ENCODE measurements around the gene UQCRC1.

Gene UQCRC1

GRCh38 chr3:48609088-48610005, at the start of gene UQCRC1:
Gene UQCRC1 (minus strand): TSS chr3:48609646. CDS start chr3:48609620, 26 bp downstream.
- DNase-seq = peak; percentile 89

DNA sequence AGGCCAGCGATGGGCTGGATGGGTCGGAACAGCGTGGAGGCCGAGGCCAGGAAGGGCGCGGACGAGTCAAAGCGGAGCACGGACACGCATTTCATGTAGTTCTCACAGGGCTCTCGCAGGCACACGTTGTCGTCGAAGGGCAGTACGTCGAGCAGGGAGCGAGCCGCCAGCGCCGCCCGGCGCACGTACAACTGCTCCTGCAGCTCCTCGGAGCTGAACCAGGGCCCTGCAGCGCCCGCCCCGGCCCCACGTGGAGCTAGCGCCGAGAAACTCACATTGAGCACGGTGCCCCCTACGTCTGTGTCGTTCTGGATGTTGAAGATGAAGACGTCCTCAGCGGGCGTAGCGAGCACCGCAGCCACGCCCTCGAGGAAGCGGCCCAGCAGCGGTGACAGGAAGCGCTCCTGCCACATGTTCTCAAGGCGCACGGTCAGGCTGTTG, 47.4 kb upstream of the UQCRC1 start:
- DNase-seq = no peak

DNA sequence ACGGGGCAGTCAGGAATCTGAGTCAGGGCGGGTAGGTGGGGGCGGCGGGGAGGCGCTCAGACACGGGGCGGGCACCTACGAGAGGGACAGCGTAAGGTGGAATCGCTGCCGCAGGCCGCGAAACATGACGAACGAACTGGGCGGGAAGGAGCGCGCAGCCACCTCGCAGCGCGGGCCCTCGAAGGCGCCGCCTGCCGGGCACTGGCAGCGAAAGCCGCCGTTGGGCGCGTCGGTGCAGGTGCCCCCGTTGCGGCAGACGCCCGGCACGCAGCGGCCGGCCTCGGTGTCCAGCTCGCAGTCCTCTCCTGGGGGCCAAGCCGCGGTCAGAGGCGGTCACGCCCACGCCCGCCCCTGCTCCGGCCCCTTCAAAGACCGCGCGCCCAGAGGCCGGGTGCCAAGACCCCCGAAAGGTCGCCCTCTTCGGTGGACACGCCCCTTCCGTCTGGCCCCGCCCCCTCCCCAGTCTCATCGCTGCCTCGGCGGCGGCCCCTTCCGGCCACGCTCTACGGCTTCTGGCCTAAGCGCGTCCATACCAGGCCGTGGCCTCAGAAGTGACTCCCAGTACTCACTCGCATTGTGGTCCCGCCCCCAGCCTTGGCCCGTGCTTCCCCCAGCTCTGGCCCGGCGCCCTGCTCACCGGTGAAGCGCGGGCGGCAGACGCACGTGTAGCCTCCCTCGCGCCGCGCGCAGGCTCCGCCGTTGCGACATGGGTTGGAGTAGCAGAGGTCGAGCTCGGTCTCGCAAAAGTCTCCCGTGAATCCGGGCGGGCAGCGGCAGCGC, 46.8 kb upstream of the UQCRC1 start:
- peak; percentile 80 for DNase-seq

DNA sequence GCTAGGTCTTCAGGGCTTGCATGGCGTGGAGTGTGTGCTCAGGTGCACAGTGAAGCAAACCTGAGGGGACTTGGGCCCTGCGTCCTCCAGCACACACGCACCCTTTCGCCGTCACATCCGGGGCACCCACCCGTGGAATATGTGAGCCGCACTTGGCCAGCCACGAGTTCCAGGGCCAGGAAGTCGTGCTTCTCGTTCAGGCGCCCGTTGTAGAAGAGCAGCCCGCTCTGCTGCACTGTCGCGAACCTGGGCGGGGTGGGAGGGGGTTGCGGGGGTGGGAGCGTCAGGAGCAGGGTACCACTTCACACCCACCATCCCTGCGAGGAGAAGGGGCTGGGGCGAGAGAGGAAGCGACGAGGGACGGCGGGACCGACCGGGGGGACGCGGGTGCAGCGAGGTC, 46.2 kb upstream of the UQCRC1 start:
- DNase-seq = peak; percentile 36

- DNase-seq = no peak
Measured at GRCh38 chr3:48655063-48655462, 45.6 kb upstream of the UQCRC1 start.

DNA sequence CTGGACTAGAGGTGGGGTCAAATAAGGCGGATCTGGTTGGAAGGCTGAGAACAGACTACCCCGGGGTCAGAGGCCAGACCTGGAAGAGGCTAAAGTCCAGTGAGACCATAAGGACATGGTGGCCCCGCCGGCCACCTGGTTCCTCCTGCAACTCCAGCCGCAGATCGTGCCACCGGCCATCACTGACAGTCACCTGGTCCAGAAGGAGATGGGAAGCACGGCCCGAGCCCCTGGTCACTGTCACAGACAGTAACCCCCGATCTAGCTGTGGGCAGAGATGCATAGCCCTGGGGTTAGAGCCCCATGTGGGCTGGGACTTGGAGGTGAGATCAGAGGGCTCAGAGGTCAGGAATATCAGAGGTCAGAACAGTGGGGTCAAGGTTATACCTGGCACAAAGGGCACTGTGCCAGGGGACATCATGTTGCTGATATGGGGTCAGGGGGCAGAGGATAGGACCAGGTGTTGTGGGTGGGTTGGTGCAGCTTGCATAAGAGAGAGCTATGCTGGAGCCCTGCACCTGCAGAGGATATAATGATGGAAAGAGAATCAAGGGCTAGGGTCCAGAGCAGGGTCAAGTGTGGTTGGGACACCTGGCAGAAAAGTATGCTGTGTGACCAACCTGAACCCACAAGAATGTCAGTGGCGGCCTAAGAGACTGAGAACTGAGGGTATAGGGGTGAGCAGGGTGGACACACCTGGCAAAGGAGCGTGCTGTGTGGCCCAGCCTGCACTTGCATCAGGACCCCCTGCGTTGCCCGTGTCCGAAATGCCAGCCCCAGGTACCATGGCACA, 43.7 kb upstream of the UQCRC1 start:
- DNase-seq = no peak

- no peak for DNase-seq
Measured at GRCh38 chr3:48651771-48652170, 42.3 kb upstream of the UQCRC1 start.

- DNase-seq = no peak
Measured at GRCh38 chr3:48650723-48651122, 41.3 kb upstream of the UQCRC1 start.

DNA sequence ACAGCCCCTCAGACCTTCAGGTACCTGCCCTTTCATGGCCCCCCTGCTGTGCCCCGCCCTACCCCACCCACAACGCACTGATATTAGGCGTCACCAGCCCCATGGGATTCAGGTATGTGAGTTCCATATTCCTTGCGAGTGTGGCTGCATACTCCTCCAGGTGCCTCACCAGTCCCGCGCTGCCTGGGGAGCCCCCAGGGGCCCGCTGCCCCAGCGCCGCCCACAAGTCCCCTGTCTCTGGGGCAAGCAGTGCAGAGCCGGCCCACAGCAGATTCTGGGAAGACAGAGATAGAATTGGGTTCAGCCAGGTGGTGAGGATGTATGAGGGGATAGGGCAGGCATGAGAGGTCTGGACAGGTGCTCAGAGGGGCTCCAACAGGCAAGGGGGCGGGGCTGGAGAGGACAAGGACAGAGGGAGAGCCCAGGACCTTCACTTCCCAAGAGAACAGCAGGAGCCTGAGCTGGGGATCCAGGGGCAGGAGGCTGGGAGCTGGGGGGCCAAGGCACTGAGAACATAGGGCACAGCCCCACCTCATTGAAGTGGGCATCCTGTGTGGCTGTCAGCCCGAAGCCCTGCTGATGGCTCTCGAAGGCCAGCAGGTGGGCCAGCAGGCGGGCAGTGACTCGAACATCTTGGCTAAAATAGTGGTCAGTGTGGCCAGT, 38.9 kb upstream of the UQCRC1 start:
- no peak for DNase-seq

DNA sequence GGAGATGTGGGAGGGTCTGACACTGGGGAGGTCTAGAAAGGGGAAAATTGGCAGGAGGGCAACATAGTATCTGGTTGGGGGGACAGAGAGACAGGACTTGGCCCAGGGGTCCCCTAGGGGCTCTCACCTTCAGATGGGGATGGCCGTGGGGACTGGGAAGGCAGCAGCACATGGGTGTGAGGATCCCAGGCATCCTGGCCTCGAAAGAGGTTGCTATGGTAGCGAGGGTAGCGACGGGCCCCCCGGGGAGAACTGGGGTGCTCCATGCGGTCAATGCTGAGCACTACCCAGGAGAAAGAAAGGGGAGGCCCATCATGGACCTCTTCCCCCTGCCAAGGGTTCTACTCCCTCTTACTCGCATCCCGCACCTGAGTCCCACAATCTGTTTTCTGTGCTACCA, 38.3 kb upstream of the UQCRC1 start:
- DNase-seq = no peak

DNA sequence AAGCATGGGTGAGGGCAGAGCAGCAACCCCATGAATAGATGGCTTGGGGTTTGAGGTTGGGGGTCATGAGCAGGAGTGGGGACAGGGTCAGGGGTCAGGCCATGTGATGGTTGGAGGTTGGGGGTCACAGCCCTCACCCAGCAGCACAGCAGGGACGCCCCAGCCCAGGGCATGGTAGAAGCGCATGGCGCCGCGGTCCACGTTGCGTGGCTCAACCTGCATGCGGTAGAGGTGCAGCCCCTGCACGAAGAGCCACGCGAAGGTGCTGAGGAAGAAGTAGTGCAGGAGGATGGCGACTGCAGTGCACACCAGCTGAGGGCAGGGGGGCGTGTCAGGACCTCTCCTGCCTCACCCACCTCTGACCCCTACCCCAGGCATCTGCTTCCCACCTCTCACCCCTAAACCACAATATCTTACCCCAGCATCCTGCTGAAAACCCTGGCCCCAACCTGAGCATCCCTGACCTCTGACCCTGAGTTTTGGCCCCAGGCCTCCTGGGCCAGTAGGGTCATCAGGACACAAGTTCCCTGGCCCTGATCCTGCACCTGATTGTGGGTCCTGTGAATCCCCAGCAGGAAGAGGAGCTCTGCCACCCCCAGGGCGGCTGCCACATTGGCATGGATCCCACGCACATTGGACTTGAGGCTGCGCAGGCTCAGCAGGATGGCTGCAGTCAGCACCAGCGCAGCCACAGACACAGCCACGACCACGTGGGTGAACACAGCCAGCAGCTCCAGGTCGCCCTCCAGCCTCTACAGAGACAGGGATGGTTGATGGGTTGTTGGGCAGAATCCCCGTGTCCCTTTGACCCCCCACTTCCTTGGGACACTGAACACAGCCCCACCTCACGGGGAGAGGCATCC, 35.7 kb upstream of the UQCRC1 start:
- no peak for DNase-seq

DNA sequence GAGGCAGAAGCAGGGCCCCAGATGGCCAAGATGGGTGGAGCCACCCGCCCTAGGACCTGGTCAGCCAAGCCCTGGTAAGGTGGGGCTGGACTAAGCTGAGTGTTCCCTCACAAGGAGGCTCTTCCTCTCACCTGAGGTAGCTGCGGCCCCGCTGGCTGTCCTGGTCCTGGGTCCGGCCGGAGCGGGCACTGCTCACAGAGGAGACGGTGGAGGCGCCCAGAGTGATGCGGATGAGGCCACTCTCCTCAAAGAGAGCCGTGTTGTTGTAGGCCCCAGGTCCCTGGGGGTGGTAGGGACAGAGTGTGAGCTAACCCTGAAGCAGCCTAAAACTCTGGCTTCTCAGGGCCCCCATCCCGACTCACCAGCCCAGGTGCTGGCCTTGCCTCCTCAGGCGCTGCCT, 33.2 kb upstream of the UQCRC1 start:
- DNase-seq = no peak

DNA sequence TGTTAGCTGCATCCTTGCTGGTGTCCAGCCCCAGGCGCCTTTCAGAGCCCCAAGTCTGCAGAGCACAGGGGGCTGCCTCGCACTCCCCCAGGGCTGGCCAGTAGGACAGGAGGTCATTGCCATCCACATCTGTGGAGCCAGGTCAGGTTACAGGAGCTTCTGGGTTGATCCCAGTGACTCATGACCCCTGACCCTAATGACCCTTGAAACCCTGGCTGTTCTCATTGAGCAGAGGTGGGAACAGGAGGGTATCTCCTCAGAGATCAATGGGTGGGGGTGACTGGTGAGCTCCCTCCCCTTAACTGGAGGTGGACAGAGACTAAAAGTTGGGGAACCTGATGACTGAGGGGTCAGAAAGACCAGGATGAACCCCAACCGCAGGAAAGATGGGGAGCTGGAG, 31.9 kb upstream of the UQCRC1 start:
- DNase-seq = no peak

- no peak for DNase-seq
Measured at GRCh38 chr3:48639944-48640606, 30.6 kb upstream of the UQCRC1 start.

DNA sequence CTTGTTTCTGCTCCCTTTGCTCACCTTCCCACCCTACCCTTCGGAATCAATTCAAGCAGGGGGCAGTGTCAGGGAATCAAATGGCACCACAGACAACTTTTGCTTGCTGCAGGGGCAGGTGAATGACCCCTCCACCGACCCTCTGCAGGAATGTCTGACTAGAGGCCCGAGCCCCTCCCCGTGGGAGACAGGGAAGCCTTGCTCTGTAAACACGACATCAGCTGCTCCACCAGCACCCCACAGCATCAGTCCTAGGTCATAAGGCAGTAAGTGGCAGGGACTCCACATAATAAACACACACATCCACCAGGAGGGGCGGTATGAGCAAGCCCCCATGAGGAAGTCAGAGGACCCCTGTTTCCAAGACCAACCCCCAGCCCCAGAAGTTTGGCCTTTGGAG, 27.9 kb upstream of the UQCRC1 start:
- no peak for DNase-seq

DNA sequence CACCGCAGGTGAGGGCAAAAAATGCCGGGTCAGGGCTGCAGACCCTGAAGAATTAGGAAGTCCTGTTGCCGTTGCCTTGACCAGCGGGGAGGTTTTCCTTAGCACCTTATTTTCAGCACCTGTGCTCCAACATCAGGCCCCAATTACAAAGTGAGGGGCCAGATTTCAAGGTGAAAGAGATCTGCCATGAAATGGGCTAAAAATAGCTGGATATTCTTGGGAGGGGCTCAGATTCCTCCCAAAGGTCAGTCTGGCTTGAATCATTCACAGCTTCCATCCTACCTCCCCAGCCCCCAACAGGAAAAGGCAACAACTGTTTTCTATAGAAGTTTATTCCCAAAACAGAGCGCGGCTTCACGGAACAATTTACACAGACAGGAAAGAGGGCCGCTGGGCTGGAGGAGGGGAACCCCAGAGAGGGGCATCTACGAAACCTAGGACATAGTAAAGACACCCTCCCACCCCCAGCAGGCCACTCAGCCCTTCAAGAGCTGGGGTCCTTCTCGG, 26.8 kb upstream of the UQCRC1 start:
- no peak for DNase-seq

DNA sequence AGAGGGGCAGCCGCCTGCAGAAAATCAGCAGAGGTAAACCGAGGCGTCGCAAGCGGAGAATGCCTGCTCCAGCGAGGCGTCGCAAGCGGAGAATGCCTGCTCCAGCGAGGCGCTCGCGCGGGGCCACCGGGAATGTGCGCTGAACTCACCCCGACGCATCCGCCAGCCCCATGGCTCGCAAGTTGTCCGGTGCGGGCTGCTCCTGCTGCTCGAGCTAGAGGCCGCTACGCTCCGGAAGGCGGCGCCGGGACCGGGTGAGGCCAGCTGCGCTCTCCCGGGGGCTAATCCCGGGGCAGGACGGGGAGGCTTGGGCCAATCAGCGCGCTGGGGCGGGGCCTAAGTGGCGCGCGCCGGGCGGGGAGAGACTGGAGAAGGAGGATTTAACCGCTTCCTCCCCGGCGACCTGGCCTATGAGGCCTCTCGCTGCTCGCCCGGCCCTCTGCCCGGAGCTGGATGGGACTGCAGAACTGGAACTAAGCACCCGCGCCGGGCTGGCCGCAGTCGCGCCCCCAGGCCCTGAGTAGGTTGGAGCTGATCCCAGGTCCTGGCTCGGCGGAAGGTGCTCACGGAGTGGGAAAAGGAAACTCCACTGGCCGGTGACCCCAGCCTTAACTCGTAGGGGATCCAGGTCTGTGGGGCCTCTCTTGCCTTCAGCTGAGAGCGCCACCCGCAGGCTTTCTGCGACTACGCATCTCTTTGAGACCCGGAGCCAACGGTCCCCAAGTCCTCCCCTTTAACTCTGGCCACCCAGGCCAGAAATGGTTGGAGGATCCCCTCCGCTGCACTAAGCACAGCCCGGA, 26.0 kb upstream of the UQCRC1 start, which contains the start of gene SLC26A6:
Gene SLC26A6 (minus strand): TSS at position 240 of the 800 bp plus-strand sequence. CDS start 68 bp downstream, at position 172.
- peak; percentile 91 for DNase-seq

DNA sequence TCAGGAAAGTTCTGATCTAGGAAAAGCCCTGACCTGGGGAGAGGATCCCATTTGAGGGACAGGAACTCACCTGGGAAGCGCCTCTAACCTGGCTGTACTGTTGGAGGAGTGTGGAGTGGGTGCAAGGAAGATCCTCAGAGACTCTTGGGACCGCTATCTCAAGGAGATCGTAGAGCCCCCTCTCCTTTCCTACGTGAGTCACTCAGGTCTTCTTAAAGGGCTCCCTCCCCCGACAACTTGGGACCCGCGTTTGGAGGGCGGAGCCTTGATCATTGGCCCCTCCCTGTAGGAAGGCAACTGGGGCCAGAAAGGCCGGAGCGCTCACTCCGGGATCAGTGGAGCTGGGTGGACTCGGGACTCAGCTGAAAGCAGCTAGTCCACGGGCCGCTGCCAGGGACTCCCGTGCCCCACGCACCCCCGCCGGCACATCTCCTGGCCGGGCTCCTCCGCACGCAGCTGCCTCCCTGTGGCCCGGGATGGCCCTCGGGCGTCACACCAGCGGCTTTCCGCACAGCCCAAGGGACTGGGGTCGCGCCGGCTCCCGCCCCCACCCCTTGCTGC, 25.3 kb upstream of the UQCRC1 start:
- peak; percentile 36 for DNase-seq

DNA sequence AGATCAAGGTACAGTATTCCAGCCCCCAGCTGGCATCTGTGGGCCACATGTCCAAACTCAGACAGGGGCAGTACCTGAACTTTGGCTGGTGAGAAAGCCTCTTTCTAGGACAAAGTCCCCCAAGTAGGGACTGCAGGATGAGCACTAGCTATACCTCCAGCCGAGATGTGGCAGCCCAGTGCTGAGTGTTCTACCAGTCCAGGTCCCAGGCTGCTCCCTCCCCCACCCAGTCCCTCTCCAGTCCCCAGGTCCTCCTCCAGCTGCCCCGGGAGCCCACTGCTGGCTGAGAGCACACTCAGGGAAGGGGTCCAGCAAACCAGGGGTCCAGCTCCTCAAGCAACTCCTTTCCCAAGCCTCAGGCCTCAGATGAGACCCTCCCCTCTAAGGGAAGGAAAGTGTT, 24.3 kb upstream of the UQCRC1 start:
- no peak for DNase-seq

Data from activated gamma-delta T cell treated with Interleukin-2 at 50 U/mL for 16 hours (primary cell).